ENCODE measurements around the gene ZBTB8B.
"Not testable (repeated sequence)": the region's sequence is repeated elsewhere in the genome, so short reads cannot be mapped to it uniquely, and the experiment has no call there.

Gene ZBTB8B

DNA sequence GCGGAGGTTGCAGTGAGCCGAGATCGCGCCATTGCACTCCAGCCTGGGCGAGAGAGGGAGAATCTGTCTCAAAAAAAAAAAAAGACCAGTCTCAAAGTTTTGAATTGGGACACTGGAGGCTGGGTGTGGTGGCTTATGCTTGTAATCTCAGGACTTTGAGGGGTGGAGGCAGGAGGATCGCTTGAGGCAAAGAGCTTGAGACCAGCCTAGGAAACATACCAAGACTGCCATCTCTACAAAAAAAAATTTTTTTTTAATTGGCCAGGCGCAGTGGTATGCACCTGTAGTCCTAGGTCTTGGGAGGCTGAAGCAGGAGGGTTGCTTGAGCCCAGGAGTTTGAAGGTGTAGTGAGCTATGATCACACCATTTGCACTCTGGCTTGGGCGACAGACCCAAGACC, 3.9 kb downstream of the ZBTB8B start:
- DNase-seq (ENCODE audit: extremely low read depth in 1 of 2, low read depth in 1 of 2), result no peak

DNA sequence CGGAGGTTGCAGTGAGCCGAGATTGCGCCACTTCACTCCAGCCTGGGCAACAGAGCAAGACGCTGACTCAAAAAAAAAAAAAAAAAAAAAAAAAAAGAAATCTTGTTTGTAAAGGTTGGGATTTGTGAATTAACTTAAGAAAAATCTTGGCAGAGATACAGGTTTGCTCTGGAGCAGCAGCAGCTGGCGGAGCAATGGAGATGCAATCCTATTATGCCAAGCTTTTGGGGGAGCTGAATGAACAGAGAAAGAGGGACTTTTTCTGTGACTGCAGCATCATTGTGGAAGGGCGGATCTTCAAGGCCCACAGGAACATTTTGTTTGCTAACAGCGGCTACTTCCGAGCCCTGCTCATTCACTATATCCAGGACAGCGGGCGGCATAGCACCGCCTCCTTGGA, 5.6 kb downstream of the ZBTB8B start:
- no peak for DNase-seq (ENCODE audit: extremely low read depth in 1 of 2, low read depth in 1 of 2)

DNA sequence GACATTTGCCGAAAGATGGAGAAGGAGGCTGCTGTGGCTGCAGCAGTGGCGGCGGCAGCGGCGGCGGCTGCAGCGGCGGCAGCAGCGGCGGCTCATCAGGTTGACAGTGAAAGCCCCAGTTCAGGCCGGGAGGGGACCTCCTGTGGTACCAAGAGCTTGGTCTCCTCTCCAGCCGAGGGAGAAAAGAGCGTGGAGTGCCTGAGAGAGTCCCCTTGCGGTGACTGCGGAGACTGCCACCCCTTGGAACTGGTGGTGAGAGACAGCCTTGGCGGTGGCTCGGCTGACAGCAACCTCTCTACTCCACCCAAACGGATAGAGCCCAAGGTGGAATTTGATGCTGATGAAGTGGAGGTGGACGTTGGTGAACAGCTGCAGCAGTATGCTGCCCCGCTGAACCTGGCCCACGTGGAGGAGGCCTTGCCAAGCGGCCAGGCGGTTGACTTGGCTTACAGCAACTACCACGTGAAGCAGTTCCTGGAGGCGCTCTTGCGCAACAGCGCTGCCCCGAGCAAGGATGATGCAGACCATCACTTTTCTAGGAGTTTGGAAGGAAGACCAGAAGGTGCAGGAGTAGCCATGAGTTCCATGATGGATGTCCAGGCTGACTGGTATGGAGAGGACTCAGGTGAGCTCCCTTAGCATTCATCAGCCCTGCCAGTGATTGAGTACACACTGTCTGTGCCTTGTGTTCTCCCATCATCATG, 6.3 kb downstream of the ZBTB8B start:
- DNase-seq (ENCODE audit: extremely low read depth in 1 of 2, low read depth in 1 of 2), result no peak

DNA sequence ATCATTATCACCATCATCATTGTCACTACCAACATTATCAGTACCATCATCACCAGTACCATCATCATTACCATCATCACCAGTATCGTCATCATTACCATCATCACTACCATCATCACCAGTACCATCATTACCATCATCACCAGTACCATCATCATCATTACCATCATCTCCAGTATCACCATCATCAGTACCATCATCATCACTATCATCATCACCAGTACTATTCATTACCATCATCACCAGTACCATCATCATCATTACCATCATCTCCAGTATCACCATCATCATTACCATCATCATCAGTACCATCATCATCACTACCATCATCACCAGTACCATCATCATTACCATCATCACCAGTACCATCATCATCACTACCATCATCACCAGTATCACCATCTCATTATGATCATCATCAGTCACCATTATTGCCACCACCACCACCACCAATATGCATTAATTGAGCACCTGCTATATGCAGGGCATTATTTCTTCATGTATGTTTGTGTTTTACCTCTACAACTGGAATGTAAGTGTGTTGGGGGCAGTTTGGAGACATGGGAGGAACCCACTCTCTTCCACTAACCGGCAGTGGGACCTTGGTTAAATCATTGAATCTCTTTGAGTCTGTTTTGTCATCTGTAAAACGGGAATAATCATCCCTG, 7.0 kb downstream of the ZBTB8B start:
- DNase-seq (ENCODE audit: extremely low read depth in 1 of 2, low read depth in 1 of 2), result no peak

DNA sequence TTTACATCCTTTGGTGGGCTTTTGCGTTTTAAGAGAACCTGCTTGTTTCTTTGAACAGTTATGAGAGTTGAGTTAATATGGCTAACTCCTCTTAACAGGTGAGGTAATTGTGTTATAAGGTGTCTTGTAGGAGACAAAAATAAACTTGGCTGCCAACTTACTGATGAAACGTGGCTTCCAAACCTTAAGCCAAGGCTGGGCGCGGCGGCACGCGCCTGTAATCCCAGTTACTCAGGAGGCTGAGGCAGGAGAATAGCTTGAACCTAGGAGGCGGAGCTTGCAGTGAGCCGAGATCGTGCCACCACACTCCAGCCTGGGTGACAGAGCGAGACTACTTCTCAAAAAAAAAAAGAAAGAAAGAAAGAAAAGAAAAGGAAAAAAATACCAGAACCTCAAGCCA, 8.1 kb downstream of the ZBTB8B start:
- DNase-seq (ENCODE audit: extremely low read depth in 1 of 2, low read depth in 1 of 2), result not testable (repeated sequence)

DNA sequence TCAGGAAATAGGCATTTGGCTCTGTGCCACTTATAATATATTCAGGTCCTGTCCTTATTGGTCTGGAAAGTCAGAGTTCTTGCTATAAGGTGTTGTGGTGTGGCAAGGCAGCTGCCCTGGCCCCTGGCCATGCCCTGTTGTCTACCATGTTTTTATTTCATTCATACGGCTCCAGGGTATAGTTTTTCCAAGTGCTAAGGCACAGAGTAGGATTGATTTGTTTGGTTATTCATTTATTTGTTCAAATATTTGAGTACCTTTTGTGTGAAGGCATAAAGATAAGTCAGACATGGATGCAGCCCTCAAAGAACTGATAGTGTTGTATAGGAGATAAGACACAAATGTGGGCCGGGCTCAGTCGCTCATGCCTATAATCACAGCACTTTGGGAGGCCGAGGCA, 10.1 kb downstream of the ZBTB8B start:
- no peak for DNase-seq (ENCODE audit: extremely low read depth in 1 of 2, low read depth in 1 of 2)

DNA sequence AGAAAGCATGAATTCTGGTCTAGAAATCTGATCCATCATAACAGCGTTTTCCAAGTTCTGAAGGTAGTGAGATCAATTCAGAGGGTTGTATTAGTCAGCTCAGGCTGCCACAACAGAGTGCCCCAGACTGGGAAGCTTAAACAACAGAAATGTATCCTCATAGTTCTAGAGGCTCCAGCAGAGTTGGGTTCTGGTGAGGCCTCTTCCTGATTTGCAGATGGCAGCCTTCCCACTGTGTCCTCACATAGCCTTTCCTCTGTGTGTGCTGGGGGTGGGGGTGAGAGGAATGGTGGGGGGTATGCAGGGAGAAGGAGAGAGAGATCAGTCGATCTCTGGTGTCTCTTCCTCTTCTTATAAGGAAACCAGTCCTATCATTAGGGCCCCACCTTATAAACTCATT, 15.1 kb downstream of the ZBTB8B start:
- DNase-seq (ENCODE audit: extremely low read depth in 1 of 2, low read depth in 1 of 2), result no peak

DNA sequence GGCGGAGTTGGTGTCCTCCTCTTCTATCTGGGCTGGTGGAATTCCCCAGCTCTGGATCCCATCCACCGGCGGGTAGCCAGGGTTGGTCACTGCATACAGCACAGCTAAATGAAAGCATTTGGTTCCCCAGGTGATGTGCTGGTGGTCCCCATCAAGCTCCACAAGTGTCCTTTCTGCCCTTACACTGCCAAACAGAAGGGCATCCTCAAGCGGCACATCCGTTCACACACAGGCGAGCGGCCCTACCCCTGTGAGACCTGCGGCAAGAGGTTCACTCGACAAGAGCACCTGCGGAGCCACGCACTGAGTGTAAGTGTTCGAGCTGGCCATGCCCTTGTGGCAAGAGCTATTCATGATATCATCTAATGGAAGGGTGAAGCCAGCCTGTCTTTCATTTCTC, 15.9 kb downstream of the ZBTB8B start:
- no peak for DNase-seq (ENCODE audit: extremely low read depth in 1 of 2, low read depth in 1 of 2)

DNA sequence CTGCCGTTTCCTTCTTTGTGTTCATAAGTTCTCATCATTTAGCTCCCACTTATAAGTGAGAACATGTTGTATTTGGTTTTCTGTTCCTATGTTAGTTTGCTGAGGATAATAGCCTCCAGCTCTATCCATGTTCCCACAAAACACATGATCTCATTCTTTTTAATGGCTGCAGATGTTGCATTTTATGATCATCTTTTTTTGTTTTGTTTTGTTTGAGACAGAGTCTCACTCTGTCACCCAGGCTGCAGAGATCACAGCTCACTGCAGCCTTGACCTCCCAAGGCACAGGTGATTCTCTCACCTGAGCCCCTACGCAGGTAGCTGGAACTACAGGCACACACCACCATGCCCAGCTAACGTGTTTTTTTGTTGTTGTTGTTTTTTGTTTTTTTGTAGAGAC, 16.9 kb downstream of the ZBTB8B start:
- not testable (repeated sequence) for DNase-seq (ENCODE audit: extremely low read depth in 1 of 2, low read depth in 1 of 2)

DNA sequence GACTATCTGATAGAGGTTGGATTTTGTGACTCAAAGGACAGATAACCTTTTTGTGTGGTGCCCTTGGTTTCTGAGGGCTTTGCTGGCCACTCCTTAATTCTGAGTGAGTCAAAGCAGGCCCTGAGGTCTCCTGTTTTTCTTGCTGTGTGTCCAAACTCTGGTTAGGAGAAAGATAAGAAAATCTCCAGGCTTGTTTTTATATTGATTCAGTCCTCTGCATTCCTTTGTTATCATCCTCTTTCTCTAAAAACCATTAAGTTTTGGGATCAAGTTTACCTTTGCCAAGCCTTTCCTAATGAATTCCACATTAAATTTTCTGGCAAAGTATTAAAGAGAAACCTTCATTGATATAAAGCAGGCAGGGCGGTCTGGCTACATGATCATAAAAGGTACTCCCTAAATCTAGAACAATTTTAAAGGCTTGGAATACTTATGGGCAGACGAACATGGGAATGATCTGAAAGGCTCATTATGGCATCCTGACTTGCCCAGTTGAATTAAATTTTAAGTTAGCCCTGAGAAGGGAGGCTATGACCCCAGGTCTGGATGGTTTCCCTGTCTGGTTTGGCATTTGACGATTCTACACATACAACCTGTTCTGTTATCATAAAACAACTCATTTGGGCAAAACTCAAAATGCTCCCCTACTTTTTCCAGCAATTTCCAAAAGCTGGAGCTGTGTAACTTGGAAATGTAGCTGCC, 20.8 kb downstream of the ZBTB8B start:
- no peak for DNase-seq (ENCODE audit: extremely low read depth in 1 of 2, low read depth in 1 of 2)

DNA sequence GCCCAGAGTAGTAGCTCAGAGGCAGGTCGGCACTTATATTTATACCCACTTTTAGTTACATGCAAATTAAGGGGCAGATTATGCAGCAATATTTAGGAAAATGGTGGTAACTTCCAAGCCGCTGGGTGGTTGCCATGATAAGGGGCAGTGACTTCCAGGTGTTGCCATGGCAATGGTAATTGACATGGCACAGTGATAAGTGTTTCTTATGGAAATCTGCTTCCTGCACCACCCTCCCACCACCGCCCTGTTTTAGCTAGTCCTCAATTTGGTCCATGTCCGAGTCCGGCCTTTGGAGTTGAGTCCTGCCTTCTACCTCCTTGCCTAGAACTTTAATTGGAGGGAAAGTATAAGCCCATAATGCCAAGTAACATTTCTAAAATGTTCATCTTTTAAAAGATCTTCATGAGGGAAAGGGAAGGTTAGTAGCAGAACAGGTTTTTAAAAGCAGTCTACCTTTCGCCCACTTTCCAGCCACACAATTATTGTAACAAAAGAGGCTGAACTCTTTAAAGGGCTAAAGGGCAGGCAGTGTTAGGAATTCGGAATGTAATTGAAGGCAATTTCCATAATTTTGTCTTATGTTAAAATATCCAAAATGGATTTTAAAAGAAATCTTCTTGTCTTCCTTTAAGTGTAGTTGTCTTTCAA, 21.7 kb downstream of the ZBTB8B start:
- DNase-seq (ENCODE audit: extremely low read depth in 1 of 2, low read depth in 1 of 2), result no peak

DNA sequence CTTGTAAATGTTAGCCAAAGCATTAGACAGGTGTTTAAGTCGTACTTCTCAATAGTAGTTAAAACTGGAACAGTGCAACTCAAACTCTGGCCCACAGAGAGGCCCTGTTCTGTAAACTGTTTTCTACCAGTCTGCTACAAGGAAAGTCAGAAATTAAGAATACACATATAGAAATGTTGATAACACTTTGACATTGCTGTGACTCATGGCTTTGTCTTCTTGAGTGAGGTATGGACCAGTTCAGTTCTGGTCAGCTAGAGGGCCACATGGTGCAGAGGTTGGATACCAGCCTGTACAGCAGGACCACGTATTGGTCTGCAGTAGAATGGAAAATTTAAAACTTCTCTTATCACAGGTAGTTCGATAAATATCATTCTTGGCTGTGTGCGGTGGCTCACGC, 22.3 kb downstream of the ZBTB8B start:
- no peak for DNase-seq (ENCODE audit: extremely low read depth in 1 of 2, low read depth in 1 of 2)

DNA sequence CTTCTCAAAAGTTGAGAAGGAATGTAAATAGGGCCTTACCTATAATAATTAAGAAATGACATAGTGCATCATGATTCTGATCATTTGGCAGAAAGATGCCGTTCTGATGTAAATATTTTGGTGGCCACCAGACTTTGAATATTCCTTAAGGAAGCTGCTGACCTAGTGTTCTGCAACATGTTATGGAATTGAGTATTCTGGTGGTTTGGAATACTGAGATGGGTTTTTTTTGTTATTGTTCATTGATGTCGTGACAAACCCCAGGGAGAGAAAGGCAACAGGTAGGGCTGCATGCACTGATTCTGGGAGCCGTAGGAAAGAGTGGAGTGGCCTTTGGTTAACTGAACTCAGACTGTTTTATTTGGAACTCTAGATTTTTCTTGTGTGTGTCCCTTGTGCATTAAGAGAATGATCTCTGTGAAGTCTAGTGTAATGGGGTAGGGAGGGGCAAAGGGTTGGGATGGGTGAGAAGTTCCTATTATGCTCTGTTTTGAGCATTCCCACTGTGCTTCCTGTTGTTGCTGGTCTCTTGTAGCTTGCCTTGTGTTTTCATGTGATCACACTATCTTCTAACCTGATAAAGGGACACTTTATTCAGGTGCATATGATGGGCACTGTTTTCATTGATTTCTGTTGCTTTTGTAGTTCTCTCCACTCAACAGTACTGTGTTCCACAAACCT, 25.0 kb downstream of the ZBTB8B start:
- DNase-seq (ENCODE audit: extremely low read depth in 1 of 2, low read depth in 1 of 2), result no peak

DNA sequence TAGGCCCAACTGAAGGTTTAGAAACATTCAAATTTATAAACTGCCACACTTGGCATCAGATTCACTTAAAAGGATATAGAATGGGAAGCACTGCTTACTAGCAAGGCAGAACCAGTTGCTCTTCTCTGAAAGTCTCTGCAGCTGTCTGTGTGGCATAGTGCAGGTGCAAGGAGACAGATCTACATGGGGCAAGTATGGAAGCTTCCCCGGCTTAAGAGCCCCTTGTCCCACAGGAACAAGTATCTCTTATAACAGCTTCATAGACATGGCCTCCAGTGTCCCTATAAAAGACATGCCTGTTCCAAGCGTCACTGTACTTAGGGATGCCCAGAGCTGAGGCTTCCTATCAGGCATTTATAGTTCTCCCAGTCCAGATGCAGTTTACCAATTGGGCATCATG, 26.5 kb downstream of the ZBTB8B start:
- DNase-seq (ENCODE audit: extremely low read depth in 1 of 2, low read depth in 1 of 2), result no peak

DNA sequence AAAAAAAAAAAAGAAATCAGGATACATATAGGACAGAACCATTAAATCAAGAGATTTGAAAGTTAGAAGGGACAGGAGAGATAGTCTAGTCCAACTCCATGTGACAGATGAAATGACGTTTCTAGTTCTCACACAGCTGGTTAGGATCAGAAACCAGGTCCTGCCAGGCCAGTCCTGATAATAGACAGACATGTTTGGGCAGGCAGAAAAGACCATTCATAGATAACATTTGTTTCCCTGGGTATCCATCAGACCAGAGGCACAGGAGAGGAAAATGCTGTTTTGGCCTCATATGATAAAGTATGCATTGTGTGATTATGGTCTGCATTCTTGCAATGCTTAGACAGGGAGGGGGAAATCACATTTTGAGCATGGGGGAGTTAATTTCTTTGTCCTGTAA, 29.3 kb downstream of the ZBTB8B start:
- DNase-seq (ENCODE audit: extremely low read depth in 1 of 2, low read depth in 1 of 2), result no peak

DNA sequence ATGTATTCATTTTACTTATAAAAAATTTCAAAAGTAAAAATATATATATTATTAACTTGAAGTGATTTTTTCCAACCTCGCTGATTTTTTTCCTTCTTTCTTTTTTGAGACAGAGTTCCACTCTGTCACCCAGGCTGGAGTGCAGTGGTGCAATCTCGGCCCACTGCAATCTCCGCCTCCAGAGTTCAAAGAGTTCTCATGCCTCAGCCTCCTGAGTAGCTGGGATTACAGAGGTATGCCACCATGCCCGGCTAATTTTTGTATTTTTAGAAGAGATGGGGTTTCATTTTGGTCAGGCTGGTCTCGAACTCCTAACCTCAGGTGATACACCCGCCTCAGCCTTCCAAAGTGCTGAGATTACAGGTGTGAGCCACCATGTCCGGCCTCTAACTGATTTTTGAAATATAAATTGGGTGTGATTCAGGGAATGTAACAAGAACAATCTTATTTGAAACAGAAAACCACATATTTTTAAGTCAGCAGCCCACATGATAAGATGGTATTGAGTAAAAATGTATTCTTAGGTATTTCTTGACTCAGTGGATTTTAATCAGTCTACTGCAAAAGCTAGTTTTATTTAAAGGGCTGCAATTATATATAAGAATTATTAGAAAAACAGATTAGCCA, 30.0 kb downstream of the ZBTB8B start:
- no peak for DNase-seq (ENCODE audit: extremely low read depth in 1 of 2, low read depth in 1 of 2)

DNA sequence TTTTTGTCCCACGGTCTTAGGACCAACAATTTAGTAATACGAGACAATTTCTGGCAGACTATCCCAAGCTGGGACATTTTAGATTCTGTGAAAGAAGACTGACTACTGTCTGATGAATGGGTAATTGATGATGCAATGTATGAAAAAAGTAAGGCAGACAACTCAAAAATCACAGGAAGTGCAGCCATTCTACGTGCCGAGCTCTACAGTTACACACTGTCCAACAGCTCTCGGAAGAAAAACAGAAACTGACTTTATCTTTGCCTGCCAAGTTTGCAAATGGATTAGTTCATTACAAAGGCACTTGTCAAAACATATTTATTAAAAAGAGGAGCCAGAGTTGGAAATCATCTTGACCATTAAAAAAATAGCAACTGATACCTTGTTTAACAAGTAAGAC, 31.3 kb downstream of the ZBTB8B start:
- no peak for DNase-seq (ENCODE audit: extremely low read depth in 1 of 2, low read depth in 1 of 2)

DNA sequence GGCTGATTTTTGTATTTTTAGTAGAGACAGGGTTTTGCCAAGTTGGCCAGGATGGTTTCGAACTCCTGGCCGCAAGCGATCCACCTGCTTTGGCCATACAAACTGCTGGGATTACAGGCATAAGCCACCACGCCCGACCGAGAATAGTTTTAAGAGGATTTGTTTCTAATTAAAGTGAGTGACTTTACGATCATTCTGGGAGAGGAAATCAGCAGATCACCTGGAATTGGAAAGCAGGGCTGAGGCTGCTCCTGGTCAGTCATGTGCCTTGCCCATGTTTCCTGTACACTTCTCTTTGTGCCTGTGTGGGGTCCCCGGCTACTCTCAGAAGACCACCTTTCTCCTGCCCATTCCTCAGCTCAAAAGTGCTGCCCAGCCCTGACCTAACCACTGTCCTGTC, 33.9 kb downstream of the ZBTB8B start:
- no peak for DNase-seq (ENCODE audit: extremely low read depth in 1 of 2, low read depth in 1 of 2)

DNA sequence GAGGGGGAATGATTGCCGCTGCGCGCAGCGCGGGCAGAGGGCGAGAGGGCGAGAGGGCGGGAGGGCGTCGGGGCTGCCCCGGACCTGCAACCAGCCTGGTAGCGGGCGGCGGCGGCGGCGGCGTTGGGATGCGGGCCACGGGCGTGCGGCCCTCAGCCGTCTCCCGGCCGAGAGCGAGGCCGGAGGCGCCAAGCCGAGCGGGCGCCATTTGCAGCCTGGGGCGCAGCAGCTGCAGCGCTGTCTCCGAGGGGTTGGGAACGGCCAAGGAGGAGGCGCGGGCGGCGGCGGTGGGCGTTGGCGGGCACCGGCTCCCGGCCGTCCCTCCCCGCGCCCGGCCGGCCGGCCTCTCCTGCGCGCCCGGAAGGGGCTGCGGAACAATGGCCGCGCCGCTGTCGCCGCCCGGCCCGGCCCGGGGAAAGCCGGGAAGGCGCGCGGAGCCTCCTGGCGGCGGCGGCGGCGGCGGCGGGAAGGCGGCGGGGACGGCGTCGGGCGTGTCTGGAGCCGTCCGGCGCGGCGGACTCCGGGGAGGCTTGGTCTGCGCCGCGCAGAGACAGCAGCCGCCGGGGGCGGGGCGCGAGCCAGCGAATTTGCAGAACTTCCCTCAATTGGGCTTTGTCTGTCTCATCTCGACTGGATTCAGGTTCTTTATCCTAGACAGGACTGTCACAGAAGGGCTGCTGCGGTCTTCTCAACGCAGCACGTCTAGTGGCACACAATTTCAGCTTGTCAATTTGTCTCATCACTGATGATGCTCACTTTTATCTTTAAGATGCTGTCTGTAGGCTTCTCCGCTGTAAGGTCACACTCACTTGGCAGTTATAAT, 35.7 kb downstream of the ZBTB8B start:
- DNase-seq (ENCODE audit: extremely low read depth in 1 of 2, low read depth in 1 of 2), result no peak

DNA sequence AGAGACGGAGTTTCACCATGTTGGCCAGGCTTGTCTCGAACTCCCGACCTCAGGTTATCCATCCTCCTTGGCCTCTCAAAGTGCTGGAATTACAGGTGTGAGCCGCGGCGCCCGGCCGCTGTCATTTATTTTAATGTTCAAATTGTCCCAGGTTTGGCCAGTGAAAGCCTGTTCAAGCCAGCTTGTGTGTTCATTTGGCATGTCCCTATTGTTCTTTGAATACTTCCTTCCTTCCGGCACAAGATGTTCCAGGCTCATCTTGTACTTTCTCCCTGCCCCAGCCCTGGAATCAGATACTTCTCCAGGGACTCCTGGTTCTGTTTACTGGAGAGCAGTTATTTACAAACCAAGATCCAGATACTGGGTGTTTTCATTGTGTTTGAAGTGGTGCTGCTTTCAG, 37.0 kb downstream of the ZBTB8B start:
- no peak for DNase-seq (ENCODE audit: extremely low read depth in 1 of 2, low read depth in 1 of 2)
